Ovary (tissue), 9 donors: ENCODE measurements around the gene KCNB1. TPM values are rescaled to one million over a fixed set of nuclear protein-coding genes. Genes with fewer than 3 reads are reported as not detected.

Source experiments
- DNase-seq, 5 donors: peaks; one replicate each; pipeline ENCODE4 v3.0.0-alpha.2; 2019 to 2020
- H3K27ac ChIP-seq, 2 donors: fragments of 200-600 bp; one replicate each; pipeline versions ENCODE4 v1.5.1 to v1.8.0; 2019 to 2022
- H3K27me3 ChIP-seq: fragments of 200-600 bp; one replicate; pipeline ENCODE4 v1.8.0; 2022
- H3K36me3 ChIP-seq: fragments of 200-600 bp; sonication (generic); one replicate; pipeline ENCODE4 v1.5.1; 2019
- H3K4me1 ChIP-seq: one replicate; pipeline ENCODE4 v1.8.1; 2013; ENCODE audit warnings: mild to moderate bottlenecking, moderate library complexity; ENCODE audit not compliant: insufficient read depth
- H3K4me3 ChIP-seq: fragments of 200-600 bp; sonication (generic); one replicate; pipeline ENCODE4 v1.5.1; 2017
- H3K9me3 ChIP-seq, 2 donors: fragments of 200-600 bp in 1 of 2; sonication (generic) in 1 of 2; one replicate each; pipeline versions ENCODE4 v1.5.1 to v1.8.1; 2013 to 2019; ENCODE audit warnings: mild to moderate bottlenecking in 1 of 2, moderate library complexity in 1 of 2
- CTCF ChIP-seq, 3 donors: fragments of 450-650 bp in 2 of 3; fragments of 200-600 bp in 1 of 3; IDR thresholded peaks; one replicate each; pipeline versions ENCODE4 v1.5.1 to v1.8.0; 2016 to 2022; ENCODE audit warnings: antibody characterized with exemption in 3 of 3, mild to moderate bottlenecking in 1 of 3
- EP300 ChIP-seq: sonication (generic); formaldehyde crosslinking; IDR thresholded peaks from one replicate; pipeline ENCODE4 v1.6.1; 2017; ENCODE audit warnings: antibody characterized with exemption
- POLR2A ChIP-seq: fragments of 450-650 bp; IDR thresholded peaks from one replicate; pipeline ENCODE4 v1.6.1; 2017; ENCODE audit warnings: antibody characterized with exemption, mild to moderate bottlenecking, moderate library complexity
- WGBS, 3 donors: extraction: QIAGEN DNeasy Blood & Tissue Kit in 1 of 3; methylation state at CpG; one replicate each; pipeline versions ENCODE4 v1.1.5 to v1.1.7; 2013 to 2017; 5-methylcytosine and 5-hydroxymethylcytosine counted together
- intact Hi-C, 4 donors: fragments of 100-400 bp; cut with DNase I; formaldehyde crosslinking; loops; one replicate each; pipeline versions ENCODE4 v1.11.0 to v1.15.1; 2022 to 2023
- polyA plus RNA-seq, 2 donors: library from polyadenylated mRNA; stranded (reverse); fragments of 200-250 nt in 1 of 2; fragments of 350-450 nt in 1 of 2; fragmentation: Illumina TruSeq in 1 of 2; extraction: RNeasy Lipid Tissue Mini Kit (QIAGEN cat#74804) in 1 of 2; gene quantifications; one replicate each; pipeline ENCODE4 v1.2.3, GENCODE V29; 2013 to 2014
- total RNA-seq, 7 donors: library from RNA; depleted of rRNA in 2 of 7; stranded (reverse); fragments of >200 nt in 2 of 7; fragmentation: NEBNext Ultra II Directional in 3 of 7; extraction: Animal tissue kit (Norgen Biotek cat#: 25700) in 3 of 7; gene quantifications; one replicate each; pipeline versions ENCODE4 v1.1.0 to v1.2.4, GENCODE V29; 2016 to 2023
- donor health status: DM: no; HTN: no; CAD: no; lungs with moderate emphysema.
- donor health status: DM: no; HTN: no; CAD: no.
- donor health status: Bipolar disorder and iron deficiency.
- donor health status: DM: yes; HTN: yes; CAD: no.
- donor health status: DM: no; HTN: no; CAD: no.
- donor health status: DM: yes; HTN: yes; CAD: no.

The KCNB1 gene
- total and polyA plus RNA-seq, 9 donors = 0.12 to 5.4 (median 1.3) TPM

- DNase-seq = no peak
- Histone ChIP-seq H3K9me3 (no peaks in the 10 kb centered on the region), H3K27me3 (no peaks in the 10 kb centered on the region), H3K4me3 (no peak overlapping the region), H3K4me1 (no peaks in the 10 kb centered on the region), H3K27ac (no peak overlapping the region), H3K36me3 (no peaks in the 10 kb centered on the region)
- WGBS, 3 donors = 17 to 29% (median 21%) methylated on average over 10 of the region's 10 CpGs
- TF ChIP-seq CTCF (IDR thresholded peaks at IDR 0.05) = no peak
- intact Hi-C loops = no loop called here
Observed at GRCh38 chr20:49326026-49326425, 156.4 kb downstream of the KCNB1 start.

GRCh38 chr20:49324306-49324705 is 158.2 kb downstream of the KCNB1 start:
- intact Hi-C loops = no loop called here
- H3K27ac ChIP-seq = no peak overlapping the region
- no peak for DNase-seq
- no peaks in the 10 kb centered on the region for H3K4me1 ChIP-seq
- 88 to 92% (median 91%) methylated on average over 5 of the region's 5 CpGs for WGBS, 3 donors
- no peaks in the 10 kb centered on the region for H3K9me3 ChIP-seq
- H3K4me3 ChIP-seq = no peak overlapping the region
- no peak for TF ChIP-seq EP300
- H3K27me3 ChIP-seq = no peaks in the 10 kb centered on the region
- no peaks in the 10 kb centered on the region for H3K36me3 ChIP-seq

- Histone ChIP-seq H3K27ac (no peak overlapping the region), H3K9me3 (no peaks in the 10 kb centered on the region), H3K4me3 (no peak overlapping the region), H3K36me3 (no peaks in the 10 kb centered on the region), H3K27me3 (no peaks in the 10 kb centered on the region), H3K4me1 (no peaks in the 10 kb centered on the region)
- no peak for DNase-seq
- no peak for TF ChIP-seq EP300
- TF ChIP-seq CTCF (IDR thresholded peaks at IDR 0.05) = no peak
- TF ChIP-seq POLR2A = no peak
- WGBS, 3 donors = 42 to 61% (median 49%) methylated on average over 9 of the region's 9 CpGs
- intact Hi-C loops = no loop called here
Observed at GRCh38 chr20:49323622-49324238, 158.7 kb downstream of the KCNB1 start.

- WGBS, 3 donors = 0 to 2% (median 0%) methylated on average over 1 of the region's 1 CpG
- Histone ChIP-seq H3K36me3 (no peaks in the 10 kb centered on the region), H3K4me1 (peaks cover 4% of the 10 kb centered on the region), H3K4me3 (no peak overlapping the region), H3K9me3 (no peaks in the 10 kb centered on the region), H3K27ac (no peak overlapping the region), H3K27me3 (no peaks in the 10 kb centered on the region)
- intact Hi-C loops = no loop called here
- TF ChIP-seq CTCF (IDR thresholded peaks at IDR 0.05) (no peak), POLR2A (no peak), EP300 (no peak)
- DNase-seq = no peak
Observed at GRCh38 chr20:49320460-49320859, 162.0 kb downstream of the KCNB1 start.

GRCh38 chr20:49319208-49319809 is 163.2 kb downstream of the KCNB1 start:
- 9 to 17% (median 15%) methylated on average over 25 of the region's 25 CpGs for WGBS, 3 donors
- no peak for DNase-seq
- Histone ChIP-seq H3K4me1 (peaks cover 4% of the 10 kb centered on the region), H3K27ac (no peak overlapping the region), H3K27me3 (no peaks in the 10 kb centered on the region), H3K36me3 (no peaks in the 10 kb centered on the region), H3K9me3 (no peaks in the 10 kb centered on the region), H3K4me3 (no peak overlapping the region)
- no peak for TF ChIP-seq EP300
- TF ChIP-seq CTCF (IDR thresholded peaks at IDR 0.05) = no peak
- no peak for TF ChIP-seq POLR2A
- intact Hi-C loops = no loop called here
